GM23338 (cell line): ENCODE measurements around the gene APOD.

Experiments
- CREB1 ChIP-seq: fragments of 250-450 bp; sonication (Bioruptor Pico); IDR thresholded peaks from 2 replicates; pipeline ENCODE4 v1.5.0; 2020; ENCODE audit warnings: low read depth, mild to moderate bottlenecking, moderate library complexity
- EZH2 ChIP-seq: fragments of 200-600 bp; sonication (generic); IDR thresholded peaks from one replicate; pipeline ENCODE4 v1.8.0; 2017; ENCODE audit warnings: antibody characterized with exemption, mild to moderate bottlenecking, low read depth; ENCODE audit not compliant: unreplicated experiment
- EZH2phosphoT487 ChIP-seq: fragments of 200-600 bp; sonication (generic); IDR thresholded peaks from one replicate; pipeline ENCODE4 v1.8.1; 2018; ENCODE audit warnings: antibody characterized with exemption; ENCODE audit not compliant: unreplicated experiment
- POLR2AphosphoS5 ChIP-seq: IDR thresholded peaks from 2 replicates; pipeline ENCODE4 v1.6.1; 2016; ENCODE audit warnings: antibody characterized with exemption, low read depth
- STAT1 ChIP-seq: IDR thresholded peaks from one replicate; pipeline ENCODE4 v1.6.1; 2016; ENCODE audit warnings: antibody characterized with exemption; ENCODE audit not compliant: unreplicated experiment
- ZNF114 ChIP-seq: fragments of 250-450 bp; sonication (Bioruptor Pico); IDR thresholded peaks from 2 replicates; pipeline ENCODE4 v1.5.0; 2020; ENCODE audit warnings: mild to moderate bottlenecking, moderate library complexity
- ZNF331 ChIP-seq: fragments of 250-450 bp; sonication (Bioruptor Pico); IDR thresholded peaks from 2 replicates; pipeline ENCODE4 v1.5.0; 2020; ENCODE audit warnings: low read depth, mild to moderate bottlenecking, moderate library complexity
- TF ChIP-seq, protein P1 (sequence below): IDR thresholded peaks from one replicate; pipeline ENCODE4 v1.6.1; 2018; ENCODE audit warnings: antibody characterized with exemption; ENCODE audit not compliant: unreplicated experiment
- TF ChIP-seq, protein P2 (sequence below), 2 experiments: fragments of 200-600 bp in 1 of 2; sonication (generic) in 1 of 2; conservative IDR thresholded peaks; 2 replicates each; pipeline versions ENCODE4 v1.5.1 to v1.6.1; 2016 to 2017; ENCODE audit warnings: antibody characterized with exemption in 2 of 2, low read depth in 2 of 2, mild to moderate bottlenecking in 2 of 2, moderate library complexity in 1 of 2

DNA sequence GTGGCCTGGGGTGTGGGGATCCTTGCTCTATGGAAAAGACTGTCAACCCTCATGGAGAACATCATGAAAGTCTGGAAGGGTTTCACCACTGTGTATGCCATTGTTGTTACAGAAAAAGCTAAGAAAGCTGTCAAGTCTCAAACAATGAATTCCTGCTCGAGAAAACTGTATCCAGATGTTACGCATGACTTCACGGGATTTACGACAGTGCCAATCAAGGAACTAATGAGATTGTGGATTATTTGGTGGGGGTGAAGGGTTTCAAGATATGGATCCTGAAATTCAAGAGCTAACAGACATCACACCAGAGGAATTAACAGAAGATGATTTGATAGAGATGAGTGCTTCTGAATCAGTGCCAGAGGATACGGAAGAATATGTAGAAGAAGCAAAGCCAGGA lies 48.4 kb downstream of the APOD start:
- TF ChIP-seq, protein P1, sequence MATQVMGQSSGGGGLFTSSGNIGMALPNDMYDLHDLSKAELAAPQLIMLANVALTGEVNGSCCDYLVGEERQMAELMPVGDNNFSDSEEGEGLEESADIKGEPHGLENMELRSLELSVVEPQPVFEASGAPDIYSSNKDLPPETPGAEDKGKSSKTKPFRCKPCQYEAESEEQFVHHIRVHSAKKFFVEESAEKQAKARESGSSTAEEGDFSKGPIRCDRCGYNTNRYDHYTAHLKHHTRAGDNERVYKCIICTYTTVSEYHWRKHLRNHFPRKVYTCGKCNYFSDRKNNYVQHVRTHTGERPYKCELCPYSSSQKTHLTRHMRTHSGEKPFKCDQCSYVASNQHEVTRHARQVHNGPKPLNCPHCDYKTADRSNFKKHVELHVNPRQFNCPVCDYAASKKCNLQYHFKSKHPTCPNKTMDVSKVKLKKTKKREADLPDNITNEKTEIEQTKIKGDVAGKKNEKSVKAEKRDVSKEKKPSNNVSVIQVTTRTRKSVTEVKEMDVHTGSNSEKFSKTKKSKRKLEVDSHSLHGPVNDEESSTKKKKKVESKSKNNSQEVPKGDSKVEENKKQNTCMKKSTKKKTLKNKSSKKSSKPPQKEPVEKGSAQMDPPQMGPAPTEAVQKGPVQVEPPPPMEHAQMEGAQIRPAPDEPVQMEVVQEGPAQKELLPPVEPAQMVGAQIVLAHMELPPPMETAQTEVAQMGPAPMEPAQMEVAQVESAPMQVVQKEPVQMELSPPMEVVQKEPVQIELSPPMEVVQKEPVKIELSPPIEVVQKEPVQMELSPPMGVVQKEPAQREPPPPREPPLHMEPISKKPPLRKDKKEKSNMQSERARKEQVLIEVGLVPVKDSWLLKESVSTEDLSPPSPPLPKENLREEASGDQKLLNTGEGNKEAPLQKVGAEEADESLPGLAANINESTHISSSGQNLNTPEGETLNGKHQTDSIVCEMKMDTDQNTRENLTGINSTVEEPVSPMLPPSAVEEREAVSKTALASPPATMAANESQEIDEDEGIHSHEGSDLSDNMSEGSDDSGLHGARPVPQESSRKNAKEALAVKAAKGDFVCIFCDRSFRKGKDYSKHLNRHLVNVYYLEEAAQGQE: no peak
- TF ChIP-seq, protein P2, sequence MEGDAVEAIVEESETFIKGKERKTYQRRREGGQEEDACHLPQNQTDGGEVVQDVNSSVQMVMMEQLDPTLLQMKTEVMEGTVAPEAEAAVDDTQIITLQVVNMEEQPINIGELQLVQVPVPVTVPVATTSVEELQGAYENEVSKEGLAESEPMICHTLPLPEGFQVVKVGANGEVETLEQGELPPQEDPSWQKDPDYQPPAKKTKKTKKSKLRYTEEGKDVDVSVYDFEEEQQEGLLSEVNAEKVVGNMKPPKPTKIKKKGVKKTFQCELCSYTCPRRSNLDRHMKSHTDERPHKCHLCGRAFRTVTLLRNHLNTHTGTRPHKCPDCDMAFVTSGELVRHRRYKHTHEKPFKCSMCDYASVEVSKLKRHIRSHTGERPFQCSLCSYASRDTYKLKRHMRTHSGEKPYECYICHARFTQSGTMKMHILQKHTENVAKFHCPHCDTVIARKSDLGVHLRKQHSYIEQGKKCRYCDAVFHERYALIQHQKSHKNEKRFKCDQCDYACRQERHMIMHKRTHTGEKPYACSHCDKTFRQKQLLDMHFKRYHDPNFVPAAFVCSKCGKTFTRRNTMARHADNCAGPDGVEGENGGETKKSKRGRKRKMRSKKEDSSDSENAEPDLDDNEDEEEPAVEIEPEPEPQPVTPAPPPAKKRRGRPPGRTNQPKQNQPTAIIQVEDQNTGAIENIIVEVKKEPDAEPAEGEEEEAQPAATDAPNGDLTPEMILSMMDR (conservative IDR thresholded peaks at IDR 0.05; ENCODE audit: low read depth in 2 of 2): no peak
- TF ChIP-seq EZH2 (no peak), ZNF114 (CRISPR knock-in tag) (no peak), POLR2AphosphoS5 (no peak), CREB1 (CRISPR knock-in tag) (no peak), EZH2phosphoT487 (no peak), STAT1 (no peak), ZNF331 (CRISPR knock-in tag) (no peak)
